Rectal smooth muscle tissue (tissue), 1 donor: ENCODE results near the gene UGGT1.
"Not testable (repeated sequence)": the region's sequence is repeated elsewhere in the genome, so short reads cannot be mapped to it uniquely, and the experiment has no call there.

Experiments used
- H3K27ac ChIP-seq: one replicate; pipeline ENCODE4 v1.7.0; 2013; ENCODE audit warnings: low read depth, low read length, inconsistent platforms
- H3K27me3 ChIP-seq: one replicate; pipeline ENCODE4 v1.7.0; 2013; ENCODE audit warnings: low read length; ENCODE audit not compliant: control insufficient read depth, insufficient read depth
- H3K36me3 ChIP-seq: one replicate; pipeline ENCODE4 v1.7.0; 2013; ENCODE audit warnings: low read length; ENCODE audit not compliant: control insufficient read depth, insufficient read depth
- H3K4me1 ChIP-seq: one replicate; pipeline ENCODE4 v1.7.0; 2013; ENCODE audit warnings: low read length; ENCODE audit not compliant: control insufficient read depth, insufficient read depth
- H3K4me3 ChIP-seq: one replicate; pipeline ENCODE4 v1.7.0; 2013; ENCODE audit warnings: low read length
- H3K9ac ChIP-seq: one replicate; pipeline ENCODE4 v1.7.0; 2013; ENCODE audit warnings: low read length

Gene UGGT1

DNA sequence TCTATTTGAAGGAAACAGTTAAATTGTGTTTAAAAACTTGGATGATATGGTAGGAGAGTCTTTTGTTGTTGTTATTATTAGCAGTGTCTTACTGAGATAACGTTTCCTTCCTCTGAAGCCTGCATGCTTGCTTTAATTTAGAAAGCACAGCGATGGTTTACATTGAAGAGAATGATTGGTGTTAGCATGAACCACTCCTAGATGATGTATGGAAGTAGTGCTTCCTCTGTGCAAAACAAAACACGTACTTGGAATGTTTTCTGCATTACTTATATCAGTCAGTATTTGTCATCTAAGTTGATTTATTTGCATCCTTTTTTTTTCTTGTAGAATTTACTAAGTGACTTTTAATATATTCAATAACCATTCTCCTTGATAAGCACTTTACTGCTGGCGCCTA, 89.0 kb downstream of the UGGT1 start:
- Histone ChIP-seq H3K27me3 (no peaks in the 10 kb centered on the region), H3K4me3 (no peak overlapping the region), H3K36me3 (peaks cover 21% of the 10 kb centered on the region), H3K4me1 (peaks cover 10% of the 10 kb centered on the region), H3K9ac (no peak overlapping the region), H3K27ac (no peak overlapping the region)

DNA sequence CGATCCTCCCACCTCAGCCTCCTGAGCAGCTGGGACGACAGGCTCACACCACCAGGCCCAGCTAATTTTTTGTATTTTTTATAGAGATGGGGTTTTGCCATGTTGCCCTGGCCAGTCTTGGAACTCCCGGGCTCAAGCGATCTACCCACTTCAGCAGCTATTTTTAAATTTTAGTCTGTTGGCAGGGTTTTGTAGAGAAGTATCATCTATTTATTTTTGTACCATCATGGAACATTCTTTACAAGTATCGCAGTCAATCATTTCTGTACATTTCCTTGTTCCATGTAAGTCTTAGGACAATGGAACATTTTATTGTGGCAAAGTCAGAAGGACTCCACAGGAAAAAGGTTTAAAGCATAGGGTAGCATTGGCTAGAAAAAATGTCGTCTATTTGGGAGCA, 94.6 kb downstream of the UGGT1 start:
- Histone ChIP-seq H3K27ac (peak overlapping the region; percentile 33), H3K4me1 (peaks cover 3% of the 10 kb centered on the region), H3K4me3 (no peak overlapping the region), H3K9ac (no peak overlapping the region), H3K36me3 (peaks cover 15% of the 10 kb centered on the region), H3K27me3 (no peaks in the 10 kb centered on the region)

DNA sequence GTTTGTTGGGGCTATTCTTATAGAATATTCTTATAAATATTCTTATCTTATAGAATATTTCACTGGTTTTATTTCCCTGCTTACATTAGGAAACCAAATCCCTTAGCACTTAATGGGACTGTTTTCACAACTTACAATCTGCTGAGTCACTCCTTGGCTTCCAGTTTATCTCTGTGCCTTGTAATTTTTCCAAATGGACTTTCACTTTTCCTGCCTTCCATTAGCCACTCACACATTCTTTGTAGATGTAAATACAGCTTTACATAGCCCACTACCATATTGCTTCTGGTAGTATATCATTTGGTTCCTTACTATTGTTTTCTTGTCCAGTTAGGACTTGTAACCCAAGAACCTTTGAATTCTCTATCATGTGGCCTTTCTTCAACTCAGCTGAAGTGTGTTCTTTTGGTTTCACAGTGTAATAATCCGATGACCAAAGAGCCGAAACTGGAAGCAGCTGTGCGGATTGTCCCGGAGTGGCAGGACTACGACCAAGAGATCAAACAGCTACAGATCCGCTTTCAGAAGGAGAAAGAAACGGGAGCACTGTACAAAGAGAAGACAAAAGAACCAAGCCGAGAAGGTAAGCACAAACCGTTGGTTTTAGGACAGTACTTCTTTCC, 96.1 kb downstream of the UGGT1 start:
- Histone ChIP-seq H3K9ac (no peak overlapping the region), H3K4me1 (peaks cover 3% of the 10 kb centered on the region), H3K36me3 (peaks cover 9% of the 10 kb centered on the region), H3K27ac (no peak overlapping the region), H3K27me3 (no peaks in the 10 kb centered on the region), H3K4me3 (no peak overlapping the region)

DNA sequence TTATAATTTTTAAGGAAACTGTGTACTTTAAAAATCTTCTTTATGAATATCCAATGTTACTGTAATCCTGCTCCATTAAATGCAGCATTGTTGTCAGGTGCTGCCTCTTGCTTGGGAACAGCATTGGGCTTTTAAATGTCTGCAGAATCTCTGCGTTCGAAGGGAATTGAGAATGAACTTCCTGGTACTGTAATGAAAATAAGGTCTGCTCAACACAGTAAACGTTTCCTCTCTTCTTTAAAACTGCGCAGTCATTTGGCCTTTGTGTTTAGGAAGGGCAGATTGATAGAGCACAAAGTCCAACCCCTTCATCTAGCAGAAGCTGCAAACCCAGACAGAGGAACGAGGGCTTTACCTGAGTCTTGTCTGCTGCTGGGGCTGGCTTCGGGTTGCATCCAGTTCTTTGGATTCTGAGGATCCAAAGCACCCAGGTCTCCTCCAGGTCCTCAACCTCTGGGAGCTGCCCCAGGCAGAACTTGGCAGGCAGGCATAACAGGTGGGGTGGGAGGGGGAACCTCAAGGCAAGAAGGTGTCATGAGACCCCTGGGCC, 104.5 kb downstream of the UGGT1 start:
- Histone ChIP-seq H3K27ac (no peak overlapping the region), H3K27me3 (no peaks in the 10 kb centered on the region), H3K4me3 (no peak overlapping the region), H3K9ac (no peak overlapping the region), H3K36me3 (no peaks in the 10 kb centered on the region), H3K4me1 (peaks cover 6% of the 10 kb centered on the region)

DNA sequence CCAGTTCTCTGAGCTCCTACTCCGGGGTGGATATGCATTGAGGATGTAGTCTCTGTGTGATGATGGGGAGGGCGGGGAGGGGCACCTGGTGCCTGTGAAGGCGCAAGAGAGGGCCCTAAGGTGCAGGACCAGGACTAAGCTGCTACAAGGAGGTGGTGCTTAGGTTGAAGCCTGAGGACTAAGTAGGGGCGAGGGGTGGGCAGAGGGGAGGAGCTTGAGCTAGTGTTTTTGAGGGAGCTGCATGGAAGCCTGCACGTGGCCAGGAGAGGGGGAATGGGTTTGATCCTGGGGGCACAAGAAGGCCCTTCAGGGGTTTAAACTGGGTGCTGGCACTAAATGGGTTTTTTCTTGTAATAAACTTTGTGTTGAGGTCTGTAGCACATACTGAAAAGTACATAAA, 105.0 kb downstream of the UGGT1 start:
- Histone ChIP-seq H3K36me3 (no peaks in the 10 kb centered on the region), H3K27ac (peak overlapping the region; percentile 56), H3K9ac (peak overlapping the region; percentile 45), H3K4me3 (peak overlapping the region; percentile 27), H3K27me3 (no peaks in the 10 kb centered on the region), H3K4me1 (peaks cover 6% of the 10 kb centered on the region)

DNA sequence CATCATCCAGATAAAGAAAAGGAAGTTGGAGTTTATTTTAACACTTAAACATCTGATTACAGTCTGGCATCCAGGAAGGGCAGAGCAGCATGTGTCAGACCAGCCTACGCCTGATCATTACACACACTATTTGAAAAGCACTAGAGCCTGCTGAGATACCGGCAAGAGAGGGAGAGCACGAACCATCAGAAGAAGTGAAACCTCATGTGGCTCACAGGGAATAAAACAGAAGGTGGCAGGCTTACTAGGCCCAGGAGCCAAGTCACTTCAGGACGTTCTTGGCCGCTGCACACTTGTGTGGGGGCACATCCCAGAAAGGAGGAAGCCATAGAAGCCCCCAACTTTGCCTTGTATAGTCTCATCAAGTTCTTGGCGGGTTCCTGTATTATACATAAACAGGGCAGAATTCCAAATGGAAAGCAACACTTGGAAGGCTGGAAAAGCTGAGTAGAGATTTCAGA, 105.5 kb downstream of the UGGT1 start:
- Histone ChIP-seq H3K36me3 (no peaks in the 10 kb centered on the region), H3K4me3 (peak overlapping the region; percentile 27), H3K27ac (peak overlapping the region; percentile 56), H3K4me1 (peaks cover 6% of the 10 kb centered on the region), H3K9ac (no peak overlapping the region), H3K27me3 (no peaks in the 10 kb centered on the region)

DNA sequence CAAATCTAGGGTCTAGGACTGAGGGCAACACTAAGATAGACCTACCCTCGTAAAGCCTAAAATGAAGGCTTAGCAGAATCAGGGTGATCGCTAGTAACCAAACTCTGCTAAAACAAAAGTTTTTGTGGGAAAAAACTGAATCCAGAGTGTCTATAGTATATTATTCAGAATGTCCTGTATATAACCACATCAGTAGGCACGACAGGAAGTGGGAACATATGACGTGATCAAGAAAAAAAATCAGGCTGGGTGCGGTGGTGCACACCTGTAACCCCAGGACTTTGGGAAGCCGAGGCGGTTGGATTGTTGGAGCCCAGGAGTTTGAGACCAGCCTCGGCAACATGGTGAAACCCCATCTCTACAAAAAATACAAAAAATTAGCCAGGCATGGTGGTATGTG, 106.1 kb downstream of the UGGT1 start:
- Histone ChIP-seq H3K36me3 (no peaks in the 10 kb centered on the region), H3K9ac (no peak overlapping the region), H3K27ac (peak overlapping the region; percentile 56), H3K4me1 (peaks cover 6% of the 10 kb centered on the region), H3K4me3 (no peak overlapping the region), H3K27me3 (no peaks in the 10 kb centered on the region)

DNA sequence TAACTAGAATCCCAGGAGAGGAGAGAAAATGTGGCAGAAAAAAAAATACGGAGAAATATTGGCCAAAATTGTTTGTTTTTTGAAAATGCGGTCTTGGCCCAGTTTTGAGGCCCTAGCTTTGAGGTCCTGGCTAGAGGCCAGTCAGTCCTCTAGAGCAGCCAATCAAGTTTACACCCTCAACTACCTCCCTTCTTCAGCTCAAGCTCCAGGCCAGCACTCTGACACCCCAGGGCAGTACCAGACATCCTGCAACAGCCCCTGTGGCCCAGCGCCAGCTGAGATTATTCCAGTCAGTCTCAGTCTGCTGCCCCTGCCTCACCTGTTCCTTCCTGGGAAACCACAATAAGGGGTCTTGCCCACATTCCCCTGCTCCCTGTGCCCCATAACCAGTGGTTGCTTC, 107.7 kb downstream of the UGGT1 start:
- no peaks in the 10 kb centered on the region for H3K27me3 ChIP-seq
- no peak overlapping the region for H3K9ac ChIP-seq
- H3K4me3 ChIP-seq: no peak overlapping the region
- H3K4me1 ChIP-seq: peaks cover 6% of the 10 kb centered on the region
- H3K36me3 ChIP-seq: no peaks in the 10 kb centered on the region
- H3K27ac ChIP-seq: no peak overlapping the region

DNA sequence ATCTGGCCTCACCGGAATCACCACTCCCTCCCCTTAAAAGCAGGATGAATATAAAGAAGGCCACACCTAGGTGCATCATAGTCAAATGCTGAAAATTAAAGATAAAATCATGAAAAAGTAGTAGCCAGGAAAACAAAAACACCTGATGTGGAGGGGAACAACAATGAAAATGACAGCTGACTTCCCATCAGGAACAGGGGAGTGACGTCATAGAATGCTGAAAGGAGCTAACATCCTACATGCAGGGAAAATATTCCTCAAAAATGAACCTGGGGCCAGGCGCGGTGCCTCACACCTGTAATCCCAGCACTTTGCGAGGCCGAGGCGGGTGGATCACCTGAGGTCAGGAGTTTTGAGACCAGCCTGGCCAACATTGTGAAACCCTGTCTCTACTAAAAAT, 108.1 kb downstream of the UGGT1 start:
- no peak overlapping the region for H3K27ac ChIP-seq
- H3K4me1 ChIP-seq: peaks cover 6% of the 10 kb centered on the region
- no peaks in the 10 kb centered on the region for H3K27me3 ChIP-seq

DNA sequence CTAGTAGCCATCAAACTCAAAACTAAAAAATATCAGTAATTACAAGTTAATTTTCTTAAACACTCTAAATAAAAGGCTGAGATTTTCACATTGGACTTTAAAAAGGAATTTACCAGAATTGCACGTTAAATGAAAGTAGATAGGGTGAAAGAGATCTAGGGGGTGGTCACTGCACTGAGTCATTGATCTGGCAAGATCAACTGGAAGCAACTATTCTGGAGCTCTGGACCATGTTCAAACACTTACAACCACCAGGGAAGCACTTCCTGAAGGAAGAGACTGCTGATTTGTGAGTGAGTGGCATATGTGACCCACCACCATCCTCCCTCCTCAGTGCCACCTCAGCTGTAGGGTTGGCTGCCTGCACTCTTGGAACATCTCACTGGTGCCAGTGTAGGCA, 111.8 kb downstream of the UGGT1 start:
- no peaks in the 10 kb centered on the region for H3K36me3 ChIP-seq
- H3K4me3 ChIP-seq: no peak overlapping the region
- no peaks in the 10 kb centered on the region for H3K4me1 ChIP-seq
- no peaks in the 10 kb centered on the region for H3K27me3 ChIP-seq
- H3K27ac ChIP-seq: no peak overlapping the region
- no peak overlapping the region for H3K9ac ChIP-seq

More for the DNA sequence above, 108.1 kb downstream of the UGGT1 start:
- no peak overlapping the region for H3K4me3 ChIP-seq
- H3K9ac ChIP-seq: no peak overlapping the region
- H3K36me3 ChIP-seq: no peaks in the 10 kb centered on the region

DNA sequence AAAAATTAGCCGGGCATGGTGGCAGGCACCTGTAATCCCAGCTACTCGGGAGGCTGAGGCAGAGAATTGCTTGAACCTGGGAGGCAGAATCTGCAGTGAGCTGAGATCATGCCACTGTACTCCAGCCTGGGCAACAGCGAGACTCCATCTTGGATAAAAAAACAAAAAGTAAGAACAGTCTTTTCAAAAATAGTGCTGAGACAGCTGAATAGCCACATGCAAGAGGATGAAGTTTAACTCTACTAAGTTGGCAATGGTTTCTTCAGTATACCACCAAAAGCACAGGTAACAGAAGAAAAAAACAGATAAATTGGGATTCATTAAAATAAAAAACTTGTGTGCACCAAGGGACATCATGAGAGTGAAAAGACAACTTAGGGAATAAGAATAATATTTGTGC, 115.2 kb downstream of the UGGT1 start:
- H3K4me3 ChIP-seq: no peak overlapping the region
- no peaks in the 10 kb centered on the region for H3K27me3 ChIP-seq
- H3K4me1 ChIP-seq: no peaks in the 10 kb centered on the region
- H3K9ac ChIP-seq: no peak overlapping the region
- no peak overlapping the region for H3K27ac ChIP-seq
- H3K36me3 ChIP-seq: no peaks in the 10 kb centered on the region

DNA sequence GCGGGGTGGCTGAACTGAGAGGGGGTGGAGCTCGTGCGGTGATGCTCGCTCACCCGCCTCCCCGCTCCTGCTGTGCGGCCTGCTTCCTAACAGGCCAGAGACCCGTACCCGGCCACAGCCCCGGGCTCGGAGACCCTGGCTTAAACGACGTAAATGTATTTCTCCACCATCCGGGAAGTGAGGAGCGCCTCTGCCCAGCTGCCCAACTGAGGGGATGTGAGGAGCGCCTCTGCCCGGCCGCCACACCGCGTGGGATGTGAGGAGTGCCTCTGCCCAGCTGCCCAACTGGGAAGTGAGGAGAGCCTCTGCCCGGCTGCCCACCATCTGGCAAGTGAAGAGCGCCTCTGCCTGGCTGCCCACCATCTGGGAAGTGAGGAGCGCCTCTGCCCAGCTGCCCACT, 117.0 kb downstream of the UGGT1 start:
- Histone ChIP-seq H3K4me3 (no peak overlapping the region), H3K36me3 (no peaks in the 10 kb centered on the region), H3K4me1 (no peaks in the 10 kb centered on the region), H3K9ac (no peak overlapping the region), H3K27me3 (no peaks in the 10 kb centered on the region), H3K27ac (no peak overlapping the region)

DNA sequence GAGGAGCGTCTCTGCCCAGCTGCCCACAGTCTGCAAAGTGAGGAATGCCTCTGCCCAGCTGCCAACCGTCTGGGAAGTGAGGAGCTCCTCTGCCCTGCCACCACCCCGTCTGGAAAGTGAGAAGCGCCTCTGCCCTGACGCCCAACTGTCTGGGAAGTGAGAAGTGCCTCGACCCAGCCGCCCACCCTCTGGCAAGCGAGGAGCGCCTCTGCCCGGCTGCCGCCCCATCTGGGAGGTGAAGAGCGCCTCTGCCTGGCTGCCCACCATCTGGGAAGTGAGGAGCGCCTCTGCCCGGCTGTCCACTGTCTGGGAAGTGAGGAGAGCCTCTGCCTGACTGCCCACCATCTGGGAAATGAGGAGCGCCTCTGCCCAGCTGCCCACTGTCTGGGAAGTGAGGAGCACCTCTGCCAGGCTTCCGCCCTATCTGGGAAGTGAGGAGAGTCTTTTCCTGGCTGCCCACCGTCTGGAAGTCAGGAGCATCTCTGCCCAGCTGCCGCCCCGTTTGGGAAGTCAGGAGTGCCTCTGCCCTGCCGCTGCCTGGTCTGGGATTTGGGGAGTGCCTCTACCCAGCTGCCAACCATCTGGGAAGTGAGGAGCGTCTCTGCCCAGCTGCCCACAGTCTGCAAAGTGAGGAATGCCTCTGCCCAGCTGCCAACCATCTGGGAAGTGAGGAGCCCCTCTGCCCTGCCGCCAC, 117.8 kb downstream of the UGGT1 start:
- not testable (repeated sequence) for H3K4me1 ChIP-seq

More for the DNA sequence above, 117.8 kb downstream of the UGGT1 start:
- not testable (repeated sequence) for H3K27me3 ChIP-seq, H3K27ac ChIP-seq, H3K4me3 ChIP-seq, H3K36me3 ChIP-seq, H3K9ac ChIP-seq
